Measurements from ENCODE around the gene ABL2. TPM values are rescaled to one million over a fixed set of nuclear protein-coding genes. Genes with fewer than 3 reads are reported as not detected.

Gene ABL2
- total RNA-seq, 2 donors from 2014 or later, result 20.2 to 28.0 TPM

DNA sequence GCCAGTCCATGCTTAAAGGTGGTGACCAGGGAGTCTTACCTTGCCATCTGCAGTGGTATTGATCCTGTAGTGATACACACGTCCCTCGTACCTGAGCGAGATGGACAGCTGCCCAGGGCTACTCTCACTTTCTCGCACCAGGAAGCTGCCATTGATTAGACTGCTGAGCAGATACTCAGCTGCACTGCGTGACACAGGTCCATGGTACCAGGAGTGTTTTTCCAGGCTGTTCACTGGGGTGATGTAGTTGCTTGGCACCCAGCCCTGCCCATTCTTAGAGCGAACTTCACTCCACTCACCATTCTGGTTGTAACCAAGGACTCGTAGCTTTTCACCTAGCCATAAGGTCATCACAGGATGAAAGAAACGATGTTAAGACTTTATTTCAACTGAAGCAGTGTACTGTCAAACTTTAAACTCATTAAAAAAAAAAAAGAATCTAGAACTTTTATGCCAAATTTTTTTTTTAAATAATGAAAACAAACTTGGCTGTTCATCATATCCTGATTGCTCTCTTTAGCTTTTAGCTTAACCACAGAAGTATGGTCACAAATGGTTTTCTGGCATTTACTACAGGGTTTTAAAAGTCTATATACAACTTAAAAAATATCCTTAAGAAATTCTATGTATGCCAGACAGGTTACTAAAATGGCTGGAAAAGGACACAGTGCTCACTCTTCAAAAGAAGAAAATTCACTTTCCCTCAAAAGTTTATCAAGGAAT is 103.0 kb downstream of the ABL2 start:
- H3K9ac ChIP-seq (ENCODE audit: extremely low read depth, low read length, poor library complexity, severe bottlenecking), result no peak overlapping the region

DNA sequence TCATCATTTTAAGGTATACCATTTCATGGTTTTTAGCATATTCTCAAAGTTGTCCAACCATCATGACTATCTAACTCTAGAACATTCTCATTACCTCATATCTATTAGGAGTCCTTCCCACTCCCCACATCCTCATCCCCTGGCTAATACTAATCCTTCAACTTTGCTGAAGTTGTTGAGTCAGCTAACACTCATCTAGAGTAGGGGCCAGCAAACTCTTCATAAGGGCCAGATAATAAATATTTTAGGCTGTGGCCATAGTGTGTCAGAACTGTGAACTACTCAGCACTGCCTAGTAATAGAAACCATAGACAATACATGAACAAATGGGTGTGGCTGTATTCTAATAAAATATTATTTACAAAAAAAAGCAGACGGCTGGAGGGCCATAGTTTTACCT is 104.6 kb downstream of the ABL2 start:
- H3K9me3 Mint-ChIP-seq, result no peaks in the 10 kb centered on the region
- peaks cover 34% of the 10 kb centered on the region for H3K36me3 Mint-ChIP-seq (ENCODE audit: low read depth)
- no peak for DNase-seq
- no peak overlapping the region for H3K27ac ChIP-seq (ENCODE audit: low read depth, low read length)
- H3K4me3 Mint-ChIP-seq, result no peak overlapping the region
- peaks cover 39% of the 10 kb centered on the region for H3K36me3 ChIP-seq (ENCODE audit: control insufficient read depth, insufficient read depth, low read length)
- H3K4me1 ChIP-seq (ENCODE audit: control insufficient read depth, insufficient read depth, low read length), result no peaks in the 10 kb centered on the region
- H3K27ac Mint-ChIP-seq, result no peak overlapping the region
- H3K4me1 Mint-ChIP-seq, result no peaks in the 10 kb centered on the region
- no peaks in the 10 kb centered on the region for H3K27me3 Mint-ChIP-seq (ENCODE audit: insufficient read depth)
- TF ChIP-seq, protein P1, sequence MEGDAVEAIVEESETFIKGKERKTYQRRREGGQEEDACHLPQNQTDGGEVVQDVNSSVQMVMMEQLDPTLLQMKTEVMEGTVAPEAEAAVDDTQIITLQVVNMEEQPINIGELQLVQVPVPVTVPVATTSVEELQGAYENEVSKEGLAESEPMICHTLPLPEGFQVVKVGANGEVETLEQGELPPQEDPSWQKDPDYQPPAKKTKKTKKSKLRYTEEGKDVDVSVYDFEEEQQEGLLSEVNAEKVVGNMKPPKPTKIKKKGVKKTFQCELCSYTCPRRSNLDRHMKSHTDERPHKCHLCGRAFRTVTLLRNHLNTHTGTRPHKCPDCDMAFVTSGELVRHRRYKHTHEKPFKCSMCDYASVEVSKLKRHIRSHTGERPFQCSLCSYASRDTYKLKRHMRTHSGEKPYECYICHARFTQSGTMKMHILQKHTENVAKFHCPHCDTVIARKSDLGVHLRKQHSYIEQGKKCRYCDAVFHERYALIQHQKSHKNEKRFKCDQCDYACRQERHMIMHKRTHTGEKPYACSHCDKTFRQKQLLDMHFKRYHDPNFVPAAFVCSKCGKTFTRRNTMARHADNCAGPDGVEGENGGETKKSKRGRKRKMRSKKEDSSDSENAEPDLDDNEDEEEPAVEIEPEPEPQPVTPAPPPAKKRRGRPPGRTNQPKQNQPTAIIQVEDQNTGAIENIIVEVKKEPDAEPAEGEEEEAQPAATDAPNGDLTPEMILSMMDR (conservative IDR thresholded peaks at IDR 0.05), result no peak
- no peaks in the 10 kb centered on the region for H3K9me3 ChIP-seq (ENCODE audit: control insufficient read depth, low read length)
- no CpG with 5 or more reads among the region's 1 CpG for WGBS, 2 experiments (ENCODE audit: insufficient coverage in 1 of 2, insufficient read length in 1 of 2)
- no peak overlapping the region for H3K4me3 ChIP-seq (ENCODE audit: low read length)
- no peak overlapping the region for H3K9ac ChIP-seq (ENCODE audit: extremely low read depth, low read length, poor library complexity, severe bottlenecking)
- H3K27me3 ChIP-seq (ENCODE audit: control insufficient read depth, insufficient read depth, low read length, poor library complexity, severe bottlenecking), result no peaks in the 10 kb centered on the region

More for the DNA sequence above, 103.0 kb downstream of the ABL2 start:
- peaks cover 37% of the 10 kb centered on the region for H3K36me3 Mint-ChIP-seq (ENCODE audit: low read depth)
- no peaks in the 10 kb centered on the region for H3K27me3 Mint-ChIP-seq (ENCODE audit: insufficient read depth)
- no peak overlapping the region for H3K27ac ChIP-seq (ENCODE audit: low read depth, low read length)
- H3K36me3 ChIP-seq (ENCODE audit: control insufficient read depth, insufficient read depth, low read length), result peaks cover 36% of the 10 kb centered on the region
- 95% methylated on average over 8 of the region's 8 CpGs for WGBS, 2 experiments (ENCODE audit: insufficient coverage in 1 of 2, insufficient read length in 1 of 2)
- H3K9me3 Mint-ChIP-seq, result no peaks in the 10 kb centered on the region
- no peaks in the 10 kb centered on the region for H3K4me1 Mint-ChIP-seq
- no peak for DNase-seq
- H3K27me3 ChIP-seq (ENCODE audit: control insufficient read depth, insufficient read depth, low read length, poor library complexity, severe bottlenecking), result no peaks in the 10 kb centered on the region
- no peak overlapping the region for H3K27ac Mint-ChIP-seq
- H3K4me3 Mint-ChIP-seq, result no peak overlapping the region
- TF ChIP-seq, protein P1 (conservative IDR thresholded peaks at IDR 0.05), result no peak
- H3K9me3 ChIP-seq (ENCODE audit: control insufficient read depth, low read length), result no peaks in the 10 kb centered on the region
- no peak overlapping the region for H3K4me3 ChIP-seq (ENCODE audit: low read length)
- H3K4me1 ChIP-seq (ENCODE audit: control insufficient read depth, insufficient read depth, low read length), result no peaks in the 10 kb centered on the region

DNA sequence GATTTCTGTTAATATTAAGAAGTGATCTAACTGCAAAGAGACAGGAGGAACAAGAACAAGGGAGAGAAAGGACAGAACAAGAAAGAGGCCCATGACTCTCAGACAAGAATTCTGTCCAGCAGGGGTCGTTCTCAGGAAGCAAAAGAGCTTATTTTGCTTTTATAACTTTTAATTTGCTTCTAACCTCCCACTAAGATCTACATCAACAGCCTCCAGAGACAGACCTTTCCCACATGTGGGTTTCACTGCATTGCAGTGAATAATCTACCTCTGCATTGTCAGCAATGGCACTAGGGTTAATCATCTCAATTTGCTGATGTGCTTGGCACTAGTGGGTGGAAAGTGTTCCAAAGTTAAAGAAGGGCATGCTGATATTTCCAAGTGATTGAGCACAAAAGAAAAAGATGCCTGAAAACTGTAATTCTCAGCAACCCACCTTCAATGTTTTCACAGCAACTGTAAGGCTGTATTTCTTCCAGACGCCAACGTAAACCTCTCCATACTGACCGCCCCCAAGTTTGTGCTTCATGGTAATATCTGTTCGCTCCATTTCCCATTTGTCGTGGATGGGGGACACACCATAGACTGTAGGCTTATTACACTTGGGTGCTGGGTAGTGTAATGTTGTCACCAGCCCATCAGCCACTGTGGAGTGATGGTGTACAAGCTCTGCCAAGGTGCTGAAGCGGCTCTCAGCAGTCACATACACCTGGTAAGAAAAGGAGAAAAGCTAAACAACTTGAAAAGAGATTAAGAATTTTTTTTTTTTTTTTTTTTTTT is 108.1 kb downstream of the ABL2 start:
- Mint-ChIP-seq H3K36me3 (ENCODE audit: low read depth) (peaks cover 55% of the 10 kb centered on the region), H3K27me3 (ENCODE audit: insufficient read depth) (no peaks in the 10 kb centered on the region), H3K4me3 (no peak overlapping the region), H3K9me3 (no peaks in the 10 kb centered on the region), H3K27ac (no peak overlapping the region), H3K4me1 (no peaks in the 10 kb centered on the region)
- Histone ChIP-seq H3K27me3 (ENCODE audit: control insufficient read depth, insufficient read depth, low read length, poor library complexity, severe bottlenecking) (no peaks in the 10 kb centered on the region), H3K27ac (ENCODE audit: low read depth, low read length) (no peak overlapping the region), H3K4me3 (ENCODE audit: low read length) (no peak overlapping the region), H3K9ac (ENCODE audit: extremely low read depth, low read length, poor library complexity, severe bottlenecking) (no peak overlapping the region), H3K36me3 (ENCODE audit: control insufficient read depth, insufficient read depth, low read length) (peaks cover 61% of the 10 kb centered on the region), H3K4me1 (ENCODE audit: control insufficient read depth, insufficient read depth, low read length) (no peaks in the 10 kb centered on the region), H3K9me3 (ENCODE audit: control insufficient read depth, low read length) (no peaks in the 10 kb centered on the region)
- WGBS, 2 experiments (ENCODE audit: insufficient coverage in 1 of 2, insufficient read length in 1 of 2), result 82 to 88% methylated on average over 4 to 7 of the region's 7 CpGs
- TF ChIP-seq, protein P1 (conservative IDR thresholded peaks at IDR 0.05), result peak; percentile 83
- DNase-seq, result peak; percentile 66

Measured in endodermal cell (in vitro differentiated cells).